ENCODE measurements around the gene GPC6. TPM values are rescaled to one million over a fixed set of nuclear protein-coding genes. Genes with fewer than 3 reads are reported as not detected.

The GPC6 gene
- total RNA-seq, 1 donor from 2014 or later: not detected

- CTCF ChIA-PET: no interaction called here
- DNase-seq (no peak), ATAC-seq (ENCODE audit: low read depth) (no peak)
- H3K36me3 Mint-ChIP-seq (ENCODE audit: low read depth): no peaks in the 10 kb centered on the region
- POLR2A ChIA-PET: no interaction called here
- no peaks in the 10 kb centered on the region for H3K27me3 Mint-ChIP-seq
- peaks cover 27% of the 10 kb centered on the region for H3K4me1 Mint-ChIP-seq
- no peak for TF ChIP-seq CTCF (IDR thresholded peaks at IDR 0.05)
- H3K4me3 Mint-ChIP-seq: no peak overlapping the region
- intact Hi-C loops (cut with micrococcal nuclease): no loop called here
- H3K9me3 Mint-ChIP-seq: no peaks in the 10 kb centered on the region
- no peak overlapping the region for H3K27ac Mint-ChIP-seq
These were observed 1104.7 kb downstream of the GPC6 start for GRCh38 chr13:94331281-94331680.

DNA sequence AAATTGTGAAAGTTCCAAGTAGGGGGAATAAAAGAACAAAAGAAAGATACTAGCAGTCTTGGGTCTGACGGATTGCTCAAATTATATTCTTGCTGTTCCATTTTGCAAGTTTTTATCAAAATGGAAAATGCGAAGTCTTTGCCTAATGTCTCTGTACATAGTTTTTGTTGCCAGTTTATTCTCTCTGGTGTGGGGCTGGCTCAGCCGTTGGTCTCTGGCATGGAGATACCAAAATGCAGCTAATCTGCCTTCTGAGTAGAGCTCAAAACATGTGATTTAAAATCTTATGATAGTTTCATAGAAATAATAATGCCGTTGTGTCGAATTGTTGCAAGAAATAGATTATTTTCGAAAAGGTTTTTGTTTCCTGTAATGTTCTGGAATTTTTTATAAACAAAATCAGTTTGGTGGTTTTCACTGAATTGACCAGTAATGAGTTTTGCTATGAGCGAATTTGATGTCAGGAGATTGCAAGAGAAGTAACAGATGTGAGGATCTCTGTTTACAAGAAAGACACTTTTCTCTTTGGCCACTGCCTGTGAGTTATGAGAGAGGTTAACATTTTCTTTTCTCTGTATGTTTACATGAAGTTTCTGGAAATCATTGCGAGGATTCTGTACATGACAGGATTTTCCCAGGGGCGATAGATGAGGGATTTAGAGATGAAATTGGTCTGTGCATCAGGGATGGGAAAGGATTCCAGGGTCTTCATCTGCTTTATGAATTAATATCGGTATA, 1105.9 kb downstream of the GPC6 start:
- POLR2A ChIA-PET: no interaction called here
- no peak for DNase-seq
- no peak overlapping the region for H3K27ac Mint-ChIP-seq
- peaks cover 15% of the 10 kb centered on the region for H3K4me1 Mint-ChIP-seq
- H3K9me3 Mint-ChIP-seq: no peaks in the 10 kb centered on the region
- no peak for ATAC-seq (ENCODE audit: low read depth)
- H3K4me3 Mint-ChIP-seq: no peak overlapping the region
- no peaks in the 10 kb centered on the region for H3K27me3 Mint-ChIP-seq
- no peaks in the 10 kb centered on the region for H3K36me3 Mint-ChIP-seq (ENCODE audit: low read depth)
- intact Hi-C loops (cut with micrococcal nuclease): no loop called here
- no peak for TF ChIP-seq CTCF (IDR thresholded peaks at IDR 0.05)
- CTCF ChIA-PET: no interaction called here

GRCh38 chr13:94333131-94333820, 1106.7 kb downstream of the GPC6 start:
- CTCF ChIA-PET: no interaction called here
- intact Hi-C loops (cut with micrococcal nuclease): no loop called here
- ATAC-seq (ENCODE audit: low read depth): no peak

GRCh38 chr13:94335761-94336526, 1109.3 kb downstream of the GPC6 start:
- no peak for ATAC-seq (ENCODE audit: low read depth)
- DNase-seq: no peak
- ChIA-PET CTCF (no interaction called here), POLR2A (no interaction called here)
- H3K4me1 Mint-ChIP-seq: no peaks in the 10 kb centered on the region
- no peak overlapping the region for H3K27ac Mint-ChIP-seq
- no peak overlapping the region for H3K4me3 Mint-ChIP-seq
- TF ChIP-seq CTCF (IDR thresholded peaks at IDR 0.05): no peak
- intact Hi-C loops (cut with micrococcal nuclease): no loop called here
- no peaks in the 10 kb centered on the region for H3K36me3 Mint-ChIP-seq (ENCODE audit: low read depth)
- peaks cover 2% of the 10 kb centered on the region for H3K27me3 Mint-ChIP-seq
- H3K9me3 Mint-ChIP-seq: no peaks in the 10 kb centered on the region

More at GRCh38 chr13:94333131-94333820, 1106.7 kb downstream of the GPC6 start:
- TF ChIP-seq CTCF (IDR thresholded peaks at IDR 0.05): no peak
- H3K9me3 Mint-ChIP-seq: no peaks in the 10 kb centered on the region
- DNase-seq: no peak
- no peak overlapping the region for H3K27ac Mint-ChIP-seq
- H3K36me3 Mint-ChIP-seq (ENCODE audit: low read depth): no peaks in the 10 kb centered on the region
- no peaks in the 10 kb centered on the region for H3K27me3 Mint-ChIP-seq
- peaks cover 7% of the 10 kb centered on the region for H3K4me1 Mint-ChIP-seq
- H3K4me3 Mint-ChIP-seq: no peak overlapping the region
- POLR2A ChIA-PET: no interaction called here

DNA sequence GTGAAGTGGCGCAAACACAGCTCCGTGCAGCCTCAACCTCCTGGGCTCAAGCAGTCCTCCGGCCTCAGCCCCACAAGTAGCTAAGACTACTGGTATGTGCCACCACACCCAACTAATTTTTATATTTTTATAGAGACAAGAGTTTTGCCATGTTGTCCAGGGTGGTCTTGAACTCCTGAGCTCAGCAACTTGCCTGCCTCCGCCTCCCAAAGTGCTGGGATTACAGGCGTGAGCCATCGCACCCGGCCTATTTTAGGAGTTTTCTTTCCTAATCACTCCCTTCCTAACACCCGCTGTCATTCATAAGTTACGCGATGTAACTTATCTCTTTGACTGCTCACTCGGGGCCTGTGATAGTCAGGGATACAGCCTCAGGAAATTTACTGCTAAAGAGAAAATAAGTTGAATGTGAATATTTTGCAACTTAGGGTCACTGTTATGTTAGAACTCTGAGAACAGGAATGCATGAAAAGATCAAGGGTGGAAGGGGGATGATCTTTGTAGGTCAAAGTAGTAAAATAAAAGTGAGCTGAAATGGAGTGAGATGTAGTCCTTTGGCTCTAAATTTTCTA, 1112.6 kb downstream of the GPC6 start:
- H3K27me3 Mint-ChIP-seq: peaks cover 2% of the 10 kb centered on the region
- ChIA-PET CTCF (interaction anchor here (0.7 kb wide), 1 partner anchor 11 kb away, joined by 3 read pairs; no protein-coding TSS in a partner anchor), POLR2A (no interaction called here)
- ATAC-seq (ENCODE audit: low read depth): no peak
- TF ChIP-seq CTCF (IDR thresholded peaks at IDR 0.05): no peak
- intact Hi-C loops (cut with micrococcal nuclease): no loop called here
- no peak overlapping the region for H3K27ac Mint-ChIP-seq
- no peak for DNase-seq
- no peaks in the 10 kb centered on the region for H3K36me3 Mint-ChIP-seq (ENCODE audit: low read depth)
- no peaks in the 10 kb centered on the region for H3K9me3 Mint-ChIP-seq
- H3K4me1 Mint-ChIP-seq: no peaks in the 10 kb centered on the region
- no peak overlapping the region for H3K4me3 Mint-ChIP-seq
